OCI-LY3 (cell line): Measurements from ENCODE around the gene ATP4A.

Experiments
- H2AFZ ChIP-seq: fragments of 200-600, 300-600 bp; shearing (Covaris generic); 2 replicates; pipeline ENCODE4 v1.6.0; 2014; ENCODE audit warnings: antibody characterized with exemption, low read depth, low read length
- H3K27ac ChIP-seq: fragments of 200-600, 300-600 bp; sonication (generic); 2 replicates; pipeline ENCODE4 v1.5.1; 2014; ENCODE audit warnings: mild to moderate bottlenecking, low read length, moderate library complexity, mixed read lengths
- H3K27me3 ChIP-seq: fragments of 200-600, 300-600 bp; sonication (generic); 2 replicates; pipeline ENCODE4 v1.6.1; 2014; ENCODE audit warnings: low read depth, low read length, mixed read lengths
- H3K36me3 ChIP-seq: fragments of 200-600, 300-600 bp; sonication (generic); replicated peaks from 2 replicates; pipeline ENCODE3; 2014; ENCODE audit warnings: low read depth, low read length, mixed read lengths
- H3K4me1 ChIP-seq: fragments of 300-600, 200-600 bp; sonication (generic); 2 replicates; pipeline ENCODE4 v1.6.1; 2014; ENCODE audit warnings: low read length, mixed read lengths
- H3K4me2 ChIP-seq: fragments of 200-600, 300-600 bp; sonication (generic); 2 replicates; pipeline ENCODE4 v1.6.1; 2014; ENCODE audit warnings: low read length, mixed read lengths
- H3K4me3 ChIP-seq: fragments of 300-600, 200-600 bp; sonication (generic); 2 replicates; pipeline ENCODE4 v1.5.1; 2014; ENCODE audit warnings: antibody characterized with exemption, mild to moderate bottlenecking, low read length, moderate library complexity
- H3K79me2 ChIP-seq: fragments of 300-600, 200-600 bp; shearing (Covaris generic); 2 replicates; pipeline ENCODE4 v1.6.1; 2014; ENCODE audit warnings: mild to moderate bottlenecking, low read length, mixed read lengths
- H3K9ac ChIP-seq: fragments of 300-600, 200-600 bp; shearing (Covaris generic); 2 replicates; pipeline ENCODE4 v1.6.0; 2014; ENCODE audit warnings: mild to moderate bottlenecking, low read length, moderate library complexity
- H3K9me3 ChIP-seq: fragments of 200-600, 300-600 bp; shearing (Covaris generic); 2 replicates; pipeline ENCODE4 v1.6.1; 2014; ENCODE audit warnings: low read length, mixed read lengths; ENCODE audit not compliant: insufficient read depth
- H4K20me1 ChIP-seq: fragments of 200-600, 300-600 bp; sonication (generic); 2 replicates; pipeline ENCODE4 v1.6.1; 2016; ENCODE audit warnings: low read length, mixed read lengths; ENCODE audit not compliant: insufficient read depth
- EZH2phosphoT487 ChIP-seq: fragments of 200-600 bp; shearing (Covaris generic); IDR thresholded peaks from 2 replicates; pipeline ENCODE4 v1.6.1; 2018; ENCODE audit warnings: antibody characterized with exemption, mixed run types, low read depth
- TF ChIP-seq, protein P1 (sequence below): fragments of 200-600, 300-600 bp; sonication (generic); IDR thresholded peaks from 2 replicates; pipeline ENCODE4 v1.5.1; 2014; ENCODE audit warnings: antibody characterized with exemption, low read length, low read depth

Gene ATP4A

GRCh38 chr19:35590875-35591274 lies 27.4 kb upstream of the ATP4A start:
- H3K36me3 ChIP-seq, result no peaks in the 10 kb centered on the region
- no peaks in the 10 kb centered on the region for H3K9me3 ChIP-seq
- H3K4me1 ChIP-seq, result no peaks in the 10 kb centered on the region
- H3K79me2 ChIP-seq, result no peaks in the 10 kb centered on the region
- H4K20me1 ChIP-seq, result no peaks in the 10 kb centered on the region
- no peak overlapping the region for H3K4me2 ChIP-seq
- H3K4me3 ChIP-seq, result no peak overlapping the region
- H2AFZ ChIP-seq, result no peak overlapping the region
- 0 out of 2 replicates have a peak, but pooled peaks cover 5% of the 10 kb centered on the region for H3K27me3 ChIP-seq
- TF ChIP-seq, protein P1, sequence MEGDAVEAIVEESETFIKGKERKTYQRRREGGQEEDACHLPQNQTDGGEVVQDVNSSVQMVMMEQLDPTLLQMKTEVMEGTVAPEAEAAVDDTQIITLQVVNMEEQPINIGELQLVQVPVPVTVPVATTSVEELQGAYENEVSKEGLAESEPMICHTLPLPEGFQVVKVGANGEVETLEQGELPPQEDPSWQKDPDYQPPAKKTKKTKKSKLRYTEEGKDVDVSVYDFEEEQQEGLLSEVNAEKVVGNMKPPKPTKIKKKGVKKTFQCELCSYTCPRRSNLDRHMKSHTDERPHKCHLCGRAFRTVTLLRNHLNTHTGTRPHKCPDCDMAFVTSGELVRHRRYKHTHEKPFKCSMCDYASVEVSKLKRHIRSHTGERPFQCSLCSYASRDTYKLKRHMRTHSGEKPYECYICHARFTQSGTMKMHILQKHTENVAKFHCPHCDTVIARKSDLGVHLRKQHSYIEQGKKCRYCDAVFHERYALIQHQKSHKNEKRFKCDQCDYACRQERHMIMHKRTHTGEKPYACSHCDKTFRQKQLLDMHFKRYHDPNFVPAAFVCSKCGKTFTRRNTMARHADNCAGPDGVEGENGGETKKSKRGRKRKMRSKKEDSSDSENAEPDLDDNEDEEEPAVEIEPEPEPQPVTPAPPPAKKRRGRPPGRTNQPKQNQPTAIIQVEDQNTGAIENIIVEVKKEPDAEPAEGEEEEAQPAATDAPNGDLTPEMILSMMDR, result no peak
- no peak for TF ChIP-seq EZH2phosphoT487
- H3K9ac ChIP-seq, result no peak overlapping the region
- H3K27ac ChIP-seq, result no peak overlapping the region

DNA sequence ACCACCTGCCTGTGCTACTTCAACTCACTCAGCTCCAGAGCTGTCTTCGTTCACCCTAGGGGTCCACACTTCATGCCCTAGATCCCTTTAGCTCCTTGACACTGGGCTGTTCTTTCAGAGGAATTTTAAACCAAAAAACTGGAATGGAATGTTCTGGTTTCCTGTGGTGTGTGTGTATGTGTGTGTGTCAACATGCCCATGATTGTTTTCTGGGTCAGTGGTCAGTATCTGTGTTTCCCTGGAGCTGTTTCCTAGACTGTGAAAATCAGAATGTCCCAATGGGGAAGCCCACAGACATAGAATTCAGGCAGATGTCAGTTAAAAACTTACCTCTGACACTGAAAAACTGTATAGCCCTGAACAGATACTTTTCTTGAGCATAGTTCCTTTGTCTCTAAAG lies 23.9 kb upstream of the ATP4A start:
- Histone ChIP-seq H3K27ac (no peak overlapping the region), H3K4me1 (no peaks in the 10 kb centered on the region), H3K4me2 (no peak overlapping the region), H3K79me2 (no peaks in the 10 kb centered on the region), H3K9ac (no peak overlapping the region), H3K4me3 (no peak overlapping the region), H3K9me3 (no peaks in the 10 kb centered on the region), H2AFZ (no peak overlapping the region), H3K27me3 (peaks cover 23% of the 10 kb centered on the region), H4K20me1 (no peaks in the 10 kb centered on the region), H3K36me3 (no peaks in the 10 kb centered on the region)
- TF ChIP-seq, protein P1, result no peak
- no peak for TF ChIP-seq EZH2phosphoT487

GRCh38 chr19:35585848-35586247 lies 22.4 kb upstream of the ATP4A start, which contains the start of gene PMIS2:
Gene PMIS2, plus strand, starts transcription at chr19:35586173. Its CDS starts 87 bp downstream, at chr19:35586260.
- Histone ChIP-seq H3K79me2 (no peaks in the 10 kb centered on the region), H3K4me2 (no peak within 1 kb of the TSS), H3K4me1 (no peaks in the 10 kb centered on the region), H2AFZ (no peak within 1 kb of the TSS), H3K27me3 (peaks cover 23% of the 10 kb centered on the region), H4K20me1 (no peaks in the 10 kb centered on the region), H3K9me3 (no peaks in the 10 kb centered on the region), H3K9ac (no peak within 1 kb of the TSS), H3K27ac (no peak within 1 kb of the TSS), H3K4me3 (no peak within 1 kb of the TSS), H3K36me3 (no peaks in the 10 kb centered on the region)
- TF ChIP-seq EZH2phosphoT487, result no peak

- Histone ChIP-seq H3K9me3 (no peaks in the 10 kb centered on the region), H3K4me2 (no peak overlapping the region), H3K79me2 (no peaks in the 10 kb centered on the region), H3K4me3 (no peak overlapping the region), H3K9ac (no peak overlapping the region), H3K27me3 (peaks cover 23% of the 10 kb centered on the region), H2AFZ (no peak overlapping the region), H4K20me1 (no peaks in the 10 kb centered on the region), H3K27ac (no peak overlapping the region), H3K36me3 (no peaks in the 10 kb centered on the region), H3K4me1 (no peaks in the 10 kb centered on the region)
- TF ChIP-seq, protein P1, result no peak
- no peak for TF ChIP-seq EZH2phosphoT487
These were observed 19.3 kb upstream of the ATP4A start for GRCh38 chr19:35582760-35583159.
